Pons (tissue), 1 donor: Measurements from ENCODE around the gene TPSD1.

Experiments
- DNase-seq: peaks from one replicate; pipeline ENCODE4 v3.0.0-alpha.2; 2016; ENCODE audit warnings: low spot score

The TPSD1 gene

GRCh38 chr16:1299012-1299867, 43.4 kb downstream of the TPSD1 start:
- no peak for DNase-seq

- no peak for DNase-seq
Measured at GRCh38 chr16:1299868-1300203, 44.0 kb downstream of the TPSD1 start.

- DNase-seq, result no peak
Measured at GRCh38 chr16:1300664-1301476, 45.0 kb downstream of the TPSD1 start.

GRCh38 chr16:1301562-1301961, 45.7 kb downstream of the TPSD1 start:
- DNase-seq, result no peak

DNA sequence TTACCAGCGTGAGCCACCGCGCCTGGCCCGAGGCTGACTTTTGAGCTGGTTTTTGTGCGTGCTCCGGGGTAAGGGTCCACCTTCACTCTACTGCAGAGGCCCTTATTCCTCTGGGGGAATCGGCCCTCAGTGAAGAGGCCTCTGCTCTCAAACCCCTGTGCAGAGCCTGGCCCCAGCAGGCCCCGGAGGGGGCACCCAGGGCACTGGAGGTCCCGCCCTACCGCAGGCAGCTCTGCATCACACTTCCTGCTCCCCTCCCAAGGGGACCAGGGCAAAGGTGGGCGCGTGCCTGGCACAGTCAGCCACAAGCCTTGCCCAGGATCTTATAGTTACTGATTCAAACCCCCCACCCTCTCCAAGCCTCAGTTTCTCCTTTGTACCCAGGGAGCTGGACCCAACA, 50.0 kb downstream of the TPSD1 start:
- DNase-seq, result no peak

DNA sequence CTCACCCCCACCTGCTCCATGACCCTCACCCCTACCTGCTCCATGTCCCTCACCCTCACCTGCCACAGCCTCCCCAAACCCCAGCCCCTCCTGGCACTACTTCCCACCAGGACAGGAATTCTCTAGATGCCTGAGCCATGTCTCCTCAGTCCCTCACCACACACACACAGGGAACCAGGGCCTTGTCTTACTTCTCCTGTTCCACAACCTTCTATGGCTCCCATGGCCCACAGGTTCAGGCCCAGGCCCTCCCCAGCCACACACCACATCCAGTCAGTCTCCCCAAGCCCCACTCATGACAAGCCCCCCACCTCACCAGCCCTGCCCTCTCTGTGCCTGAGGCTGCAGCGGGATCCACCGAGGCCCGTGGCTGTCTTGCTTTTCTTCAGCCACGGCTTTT, 50.5 kb downstream of the TPSD1 start:
- no peak for DNase-seq

GRCh38 chr16:1308036-1308976, 52.4 kb downstream of the TPSD1 start:
- DNase-seq, result no peak
